ENCODE results near the gene C16orf95.

Gene C16orf95

GRCh38 chr16:87330646-87331045 is 13.5 kb upstream of the C16orf95 start:
- no peak for DNase-seq

- DNase-seq = no peak
Measured at GRCh38 chr16:87330257-87330624, 13.0 kb upstream of the C16orf95 start.

GRCh38 chr16:87329436-87330256 is 12.5 kb upstream of the C16orf95 start:
- no peak for DNase-seq

- no peak for DNase-seq
Measured at GRCh38 chr16:87328846-87329245, 11.7 kb upstream of the C16orf95 start.

- DNase-seq = no peak
Measured at GRCh38 chr16:87327798-87328495, 10.8 kb upstream of the C16orf95 start.

- DNase-seq = no peak
Measured at GRCh38 chr16:87326151-87326571, 9.0 kb upstream of the C16orf95 start.

GRCh38 chr16:87325423-87325858 is 8.2 kb upstream of the C16orf95 start:
- no peak for DNase-seq

GRCh38 chr16:87324411-87325275 is 7.5 kb upstream of the C16orf95 start:
- peak; percentile 11 for DNase-seq

GRCh38 chr16:87323727-87324410 is 6.7 kb upstream of the C16orf95 start:
- DNase-seq = no peak

GRCh38 chr16:87322833-87323726 is 5.9 kb upstream of the C16orf95 start:
- DNase-seq = no peak

- DNase-seq = no peak
Measured at GRCh38 chr16:87322360-87322759, 5.2 kb upstream of the C16orf95 start.

- DNase-seq = no peak
Measured at GRCh38 chr16:87321336-87322107, 4.3 kb upstream of the C16orf95 start.

- no peak for DNase-seq
Measured at GRCh38 chr16:87320510-87321227, 3.5 kb upstream of the C16orf95 start.

- DNase-seq = no peak
Measured at GRCh38 chr16:87319997-87320491, 2.9 kb upstream of the C16orf95 start.

- no peak for DNase-seq
Measured at GRCh38 chr16:87319011-87319410, 1.8 kb upstream of the C16orf95 start.

- peak; percentile 39 for DNase-seq
Measured at GRCh38 chr16:87317750-87318644, 805 bp upstream of the C16orf95 start.

GRCh38 chr16:87316450-87316922 is 706 bp downstream of the C16orf95 start:
- DNase-seq = no peak

- no peak for DNase-seq
Measured at GRCh38 chr16:87314990-87315420, 2.2 kb downstream of the C16orf95 start.

GRCh38 chr16:87312008-87312407 is 5.2 kb downstream of the C16orf95 start:
- no peak for DNase-seq
